GM19043 (cell line): ENCODE results near the gene ERO1B.

Experiments used
- ATAC-seq: cut with Tn5 transposase; IDR thresholded peaks from one replicate; pipeline ENCODE4 v1.9.1; 2021; ENCODE audit warnings: low read depth; ENCODE audit not compliant: unreplicated experiment

ERO1B gene

DNA sequence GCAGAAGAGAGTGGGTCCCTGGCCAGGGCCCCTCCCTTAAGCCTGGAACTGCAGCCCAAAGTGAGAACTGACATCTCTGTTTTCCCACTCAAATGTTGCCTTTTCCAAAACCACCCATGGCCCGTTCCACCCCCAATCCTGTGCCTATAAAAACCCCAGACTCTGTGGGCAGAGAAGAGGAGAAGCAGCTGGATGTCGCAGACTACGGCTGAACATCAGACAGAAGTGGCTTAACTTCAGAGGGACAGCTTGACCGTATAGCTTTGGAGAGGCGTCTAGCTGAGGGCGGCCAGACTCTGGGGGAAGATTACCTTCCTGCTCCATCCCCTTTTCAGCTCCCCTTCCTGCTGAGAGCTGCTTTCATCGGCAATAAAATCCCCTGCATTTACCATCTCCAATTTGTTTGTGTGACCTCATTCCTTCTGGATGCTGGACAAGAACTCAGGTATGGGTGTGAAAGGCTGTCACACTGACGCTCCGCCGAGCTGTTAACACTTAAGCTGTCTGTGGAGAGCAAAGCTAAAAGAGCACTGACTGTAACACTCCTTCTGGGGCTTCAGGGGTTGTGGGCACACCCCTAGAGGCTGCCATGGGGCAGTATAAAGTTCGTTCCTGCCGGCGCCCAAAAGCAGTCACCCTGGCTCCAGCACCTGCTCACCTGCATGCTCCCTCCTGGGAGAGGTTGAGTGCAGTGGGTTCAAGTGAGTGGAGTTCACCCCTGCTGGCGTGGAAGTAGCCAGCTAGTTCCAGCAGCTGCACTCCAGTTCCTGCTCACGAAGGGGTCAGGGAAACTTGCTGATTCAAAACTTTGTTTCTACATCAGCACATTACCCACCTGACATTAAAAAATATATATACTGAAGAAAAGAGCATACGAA, 19.6 kb upstream of the ERO1B start:
- ATAC-seq = no peak

- ATAC-seq = no peak
These were observed 15.4 kb upstream of the ERO1B start for GRCh38 chr1:236297161-236297560.

- no peak for ATAC-seq
These were observed 10.7 kb upstream of the ERO1B start for GRCh38 chr1:236292425-236292824.

- ATAC-seq = no peak
These were observed 7.9 kb upstream of the ERO1B start for GRCh38 chr1:236289492-236290131.

DNA sequence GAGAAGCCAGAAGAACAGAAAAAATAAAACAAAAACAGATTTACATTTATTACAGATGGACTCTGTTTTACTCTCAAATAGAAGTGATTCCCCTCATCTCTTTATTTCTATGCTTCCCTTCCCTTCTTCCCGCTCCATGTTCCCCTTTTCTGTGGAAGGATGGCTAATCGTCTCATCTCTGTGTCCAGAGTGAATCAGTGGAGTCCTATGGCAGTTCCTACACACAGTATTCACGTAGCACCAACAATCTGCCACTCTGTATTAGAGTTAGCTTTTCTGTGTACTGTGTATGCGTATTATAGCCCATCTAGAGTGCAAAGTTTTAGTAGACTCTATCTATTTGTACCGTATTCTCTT, 6.8 kb upstream of the ERO1B start:
- ATAC-seq = no peak

GRCh38 chr1:236287757-236288619, 6.2 kb upstream of the ERO1B start:
- no peak for ATAC-seq

DNA sequence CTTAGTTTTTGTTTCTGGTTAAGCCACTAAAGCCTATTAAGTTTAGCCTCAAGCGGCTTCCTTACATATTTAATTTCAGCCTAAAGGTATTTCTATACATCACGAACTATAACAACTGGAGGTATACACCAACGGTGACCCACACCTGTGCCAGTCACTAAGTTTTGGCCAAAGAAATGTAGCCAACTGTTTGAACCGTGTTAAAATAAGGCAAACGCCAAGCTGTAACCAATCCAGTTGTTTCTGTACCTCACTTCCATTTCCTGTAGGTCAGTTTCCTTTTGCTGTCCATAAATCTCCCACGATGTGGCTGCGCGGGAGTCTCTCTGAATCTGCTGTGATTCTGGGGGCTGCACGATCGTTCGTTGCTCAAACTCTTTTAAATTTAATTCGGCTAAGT, 5.6 kb upstream of the ERO1B start:
- ATAC-seq = no peak

- ATAC-seq = peak; percentile 47
These were observed 2.5 kb upstream of the ERO1B start for GRCh38 chr1:236284291-236284721.

GRCh38 chr1:236282719-236283118, 961 bp upstream of the ERO1B start:
- ATAC-seq = no peak

GRCh38 chr1:236282425-236282716, 613 bp upstream of the ERO1B start:
- peak; percentile 4 for ATAC-seq

DNA sequence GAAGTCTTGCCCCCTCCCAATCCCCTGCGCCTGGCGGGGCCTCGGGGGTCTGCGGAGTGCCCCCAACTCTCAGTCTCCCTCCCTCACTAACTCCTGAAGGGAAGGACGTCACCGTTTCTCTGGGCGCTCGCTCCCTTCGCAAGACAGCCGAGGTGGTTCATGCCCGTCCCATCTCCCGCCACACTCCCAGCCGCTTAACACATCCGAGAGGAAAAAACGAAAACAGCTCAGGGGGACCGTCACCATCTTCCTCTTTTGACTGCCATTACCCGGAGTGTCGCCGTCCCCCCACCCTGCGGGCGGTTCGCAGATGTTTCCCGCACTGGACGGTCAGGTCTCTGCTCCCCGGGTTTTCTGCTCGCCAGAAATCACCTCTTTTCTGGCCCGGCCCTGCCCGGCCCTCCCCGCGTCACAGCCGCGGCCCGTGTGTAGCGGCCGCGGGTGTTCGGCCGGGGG, 532 bp downstream of the ERO1B start:
- ATAC-seq = peak; percentile 6

- no peak for ATAC-seq
These were observed 1.1 kb downstream of the ERO1B start for GRCh38 chr1:236280438-236281197.

GRCh38 chr1:236275586-236275985, 6.2 kb downstream of the ERO1B start:
- ATAC-seq = no peak

GRCh38 chr1:236275061-236275460, 6.7 kb downstream of the ERO1B start:
- ATAC-seq = no peak

DNA sequence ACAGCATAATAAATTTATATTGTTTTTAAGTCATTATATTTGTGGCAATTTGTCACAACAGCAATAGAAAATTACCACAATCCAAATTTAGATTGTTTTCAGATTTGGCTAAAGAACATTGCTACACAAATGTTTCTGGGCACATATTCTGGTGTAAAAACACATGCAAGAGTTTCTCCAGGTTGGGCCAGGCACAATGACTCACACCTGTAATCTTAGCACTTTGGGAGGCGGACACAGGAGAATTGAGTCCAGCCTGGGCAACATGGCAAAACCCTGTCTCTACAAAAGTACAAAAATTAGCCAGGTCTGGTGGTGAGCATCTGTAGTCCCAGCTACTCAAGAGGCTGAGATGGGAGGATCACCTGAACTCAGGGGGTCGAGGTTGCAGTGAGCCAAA, 8.4 kb downstream of the ERO1B start:
- ATAC-seq = no peak

GRCh38 chr1:236269439-236269838, 12.3 kb downstream of the ERO1B start:
- ATAC-seq = no peak

- ATAC-seq = no peak
These were observed 19.9 kb downstream of the ERO1B start for GRCh38 chr1:236261898-236262297.

- ATAC-seq = no peak
These were observed 20.7 kb downstream of the ERO1B start for GRCh38 chr1:236261033-236261432.

DNA sequence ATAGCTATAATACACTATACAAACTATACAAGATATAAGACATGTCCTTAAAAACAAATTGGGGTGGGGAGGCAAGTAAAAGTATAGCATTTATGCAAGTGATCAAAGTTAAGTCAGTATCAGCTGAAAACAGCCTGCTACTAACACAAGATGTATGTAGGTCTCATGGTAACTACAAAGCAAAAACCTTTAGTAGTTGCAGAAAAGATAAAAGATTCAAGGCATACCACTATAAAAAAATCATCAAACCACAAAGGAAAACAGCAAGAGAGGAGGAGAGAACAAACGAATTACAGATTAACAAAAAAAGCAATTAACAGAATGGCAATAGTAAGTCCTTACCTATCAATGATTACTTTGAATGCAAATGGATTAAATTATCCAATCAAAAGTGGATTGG, 22.7 kb downstream of the ERO1B start:
- ATAC-seq = no peak

- no peak for ATAC-seq
These were observed 23.6 kb downstream of the ERO1B start for GRCh38 chr1:236258114-236258622.
